GM18873 (cell line): ENCODE results near the gene IGFL3.
"Not testable (repeated sequence)": the region's sequence is repeated elsewhere in the genome, so short reads cannot be mapped to it uniquely, and the experiment has no call there.

Experiments
- ATAC-seq: cut with Tn5 transposase; IDR thresholded peaks from one replicate; pipeline ENCODE4 v1.9.1; 2021; ENCODE audit warnings: mild to moderate bottlenecking, moderate library complexity, moderate number of reproducible peaks; ENCODE audit not compliant: unreplicated experiment, low FRiP score

Gene IGFL3

DNA sequence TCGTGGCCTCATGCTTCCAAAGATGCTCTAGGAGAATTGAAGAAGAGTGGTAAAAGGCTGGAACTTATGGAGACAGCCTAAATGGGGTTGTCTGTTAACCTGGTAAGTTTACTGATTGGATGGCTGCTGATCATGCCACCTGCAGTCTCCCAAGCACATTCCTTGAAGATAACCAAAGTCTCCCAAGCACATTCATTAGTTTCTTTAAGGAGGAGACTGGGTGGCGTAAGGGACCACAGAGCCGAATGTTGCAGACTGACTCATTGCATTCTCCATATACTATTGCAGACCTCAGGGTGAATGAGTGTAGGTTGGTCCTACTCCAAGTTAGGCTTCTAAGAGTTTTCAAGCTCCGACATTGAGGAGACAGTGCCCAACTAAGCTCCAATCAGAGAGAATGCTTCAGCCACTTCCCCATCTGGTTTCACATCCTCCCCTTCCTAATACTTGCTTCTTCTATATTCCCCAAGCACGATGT is at the start of gene IGFL3:
IGFL3 (minus strand) TSS at position 51 of the 478 bp plus-strand sequence; CDS start at position 12, 39 bp downstream.
- no peak for ATAC-seq

DNA sequence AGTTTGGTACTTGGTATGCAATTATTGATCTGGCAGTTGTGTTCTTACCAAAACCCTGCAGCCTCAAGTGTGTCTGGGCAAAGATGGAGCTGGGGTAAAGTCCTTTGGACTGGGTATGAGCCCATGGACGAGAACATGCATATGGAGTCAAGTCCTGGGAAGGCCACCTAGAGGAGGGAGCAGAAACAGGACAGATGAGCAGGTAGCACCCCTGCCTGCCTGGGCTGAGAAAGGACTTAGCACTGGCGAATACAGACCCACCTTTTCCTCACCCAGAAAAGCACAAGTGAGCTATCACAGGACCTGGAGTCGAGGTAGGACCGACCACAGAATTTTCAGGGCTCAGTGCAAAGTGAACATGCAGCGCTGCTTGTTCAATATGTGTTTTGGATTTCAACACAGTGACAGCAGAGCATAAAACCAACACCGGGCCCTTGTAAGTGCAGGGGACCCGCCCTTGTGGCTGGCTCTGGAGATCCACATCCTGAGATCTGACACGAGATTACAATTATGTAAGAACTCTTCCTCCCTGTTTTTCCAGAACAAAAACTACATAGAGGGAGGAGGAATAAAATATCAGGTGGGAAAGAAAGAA is 49.5 kb upstream of the IGFL3 start:
- no peak for ATAC-seq

DNA sequence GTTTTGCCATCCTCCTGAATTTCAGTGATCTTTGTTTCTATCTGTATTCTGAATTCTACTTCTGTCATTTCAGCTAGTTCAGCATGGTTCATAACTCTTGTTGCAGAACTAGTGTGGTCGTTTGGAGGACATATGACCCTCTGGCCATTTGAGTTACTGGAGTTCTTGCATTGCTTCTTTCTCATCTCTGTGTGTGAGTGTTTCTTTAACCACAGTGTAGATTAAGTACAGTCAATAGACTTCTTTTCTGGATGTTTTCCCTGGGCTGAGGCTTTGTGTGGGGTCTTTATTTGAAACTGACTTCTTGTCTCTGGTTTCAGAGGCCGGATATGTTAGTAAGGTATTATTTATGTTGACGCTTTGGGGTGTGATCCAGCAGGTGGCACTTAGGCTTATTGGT is 38.2 kb upstream of the IGFL3 start:
- ATAC-seq = no peak

DNA sequence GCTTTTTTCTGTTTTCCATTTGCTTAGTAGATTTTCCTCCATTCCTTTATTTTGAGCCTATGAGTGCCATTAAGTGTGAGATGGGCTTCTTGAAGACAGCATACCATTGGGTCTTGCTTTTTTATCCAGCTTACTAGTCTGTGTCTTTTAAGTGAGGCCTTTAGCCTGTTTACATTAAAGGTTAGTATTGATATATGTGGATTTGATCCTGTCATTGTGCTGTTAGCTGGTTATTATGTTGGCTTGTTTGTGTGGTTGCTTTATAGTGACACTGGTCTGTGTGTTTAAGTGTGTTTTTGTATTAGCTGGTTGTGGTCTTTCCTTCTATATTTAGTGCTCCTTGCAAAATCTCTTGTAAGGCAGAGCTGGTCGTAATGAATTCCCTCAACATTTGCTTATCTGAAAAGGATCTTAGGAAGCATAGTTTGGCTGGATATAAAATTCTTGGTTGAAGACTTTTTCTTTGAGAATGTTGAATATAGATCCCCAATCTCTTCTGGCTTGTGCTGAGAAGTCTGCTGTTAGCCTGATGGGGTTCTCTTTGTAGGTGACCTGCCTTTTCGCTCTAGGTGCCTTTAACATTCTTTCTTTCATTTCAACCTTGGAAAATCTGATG is 37.3 kb upstream of the IGFL3 start:
- not testable (repeated sequence) for ATAC-seq

DNA sequence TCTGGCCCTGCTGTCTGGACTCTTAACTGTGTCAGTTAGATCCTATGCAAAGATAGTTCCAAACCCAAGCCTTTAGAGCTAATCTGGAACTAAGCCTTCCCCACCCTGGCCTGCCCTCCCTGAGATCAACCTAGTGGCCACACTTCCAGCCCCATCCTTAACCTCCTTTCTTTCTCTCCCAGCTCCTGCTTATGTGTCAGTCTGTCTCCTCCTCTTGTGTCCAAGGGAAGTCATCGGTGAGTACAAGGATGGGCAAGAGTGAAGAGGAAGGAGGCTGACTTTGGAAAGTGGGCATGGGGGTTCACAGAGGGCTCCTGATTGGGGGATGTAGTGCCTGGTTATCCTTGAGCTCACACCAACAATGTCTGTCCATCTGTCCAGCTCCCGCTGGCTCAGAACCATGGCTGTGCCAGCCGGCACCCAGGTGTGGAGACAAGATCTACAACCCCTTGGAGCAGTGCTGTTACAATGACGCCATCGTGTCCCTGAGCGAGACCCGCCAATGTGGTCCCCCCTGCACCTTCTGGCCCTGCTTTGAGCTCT is 35.8 kb upstream of the IGFL3 start:
- no peak for ATAC-seq

DNA sequence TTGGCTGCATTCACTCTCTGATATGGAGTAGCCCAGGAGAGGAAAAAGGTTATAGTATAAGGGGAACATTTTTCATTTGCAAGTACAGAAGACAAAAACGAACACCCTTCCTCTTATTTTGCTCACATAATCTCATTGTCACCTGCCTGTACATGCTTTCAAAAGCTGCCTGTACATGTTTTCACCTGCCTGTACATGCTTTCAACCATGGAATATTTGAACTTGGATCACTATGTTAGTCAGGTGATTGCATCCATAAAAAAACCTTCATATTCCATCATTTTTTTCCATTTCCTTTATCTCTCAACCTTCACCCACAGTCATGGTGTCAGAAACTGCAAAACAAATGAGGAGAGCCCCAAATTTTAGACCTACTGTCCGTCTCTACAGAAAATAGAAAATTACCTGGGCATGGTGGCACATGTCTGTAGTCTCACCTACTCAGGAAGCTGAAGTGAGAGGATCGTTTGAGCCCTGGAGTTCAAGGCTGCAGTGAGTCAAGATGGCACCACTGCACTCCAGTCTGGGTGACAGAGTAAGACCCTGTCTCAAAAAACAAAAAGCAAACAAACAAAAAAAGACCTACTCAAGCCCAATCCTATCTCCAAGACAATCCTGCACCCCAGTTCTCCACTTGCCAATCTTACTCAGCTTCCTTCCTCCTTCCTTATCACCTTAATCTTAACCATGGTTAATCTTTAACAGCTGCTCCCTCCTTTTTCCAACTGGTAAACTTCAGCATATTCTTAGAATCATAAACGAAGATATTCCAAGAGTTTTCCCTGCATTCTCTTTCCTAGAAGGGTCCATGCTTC is 35.1 kb upstream of the IGFL3 start:
- no peak for ATAC-seq

DNA sequence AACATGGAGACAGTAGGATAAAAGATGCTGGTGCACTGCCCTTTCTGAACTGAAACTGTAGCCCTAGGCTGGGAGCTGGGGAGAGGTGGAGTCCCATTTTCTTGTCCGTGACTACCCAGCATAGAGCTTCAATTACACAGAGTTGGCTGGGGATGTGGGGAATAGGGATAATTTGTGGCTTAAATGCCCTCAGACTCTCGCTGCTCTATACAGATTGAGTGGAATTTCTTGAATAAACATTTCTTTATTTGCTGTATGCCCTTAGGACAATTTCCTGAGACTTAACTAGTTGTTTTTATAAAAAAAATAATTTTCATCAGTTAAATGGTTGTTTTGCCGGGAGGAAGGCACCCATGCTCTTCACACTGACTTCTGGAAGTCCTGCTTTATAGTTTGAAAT is 30.7 kb upstream of the IGFL3 start:
- no peak for ATAC-seq

DNA sequence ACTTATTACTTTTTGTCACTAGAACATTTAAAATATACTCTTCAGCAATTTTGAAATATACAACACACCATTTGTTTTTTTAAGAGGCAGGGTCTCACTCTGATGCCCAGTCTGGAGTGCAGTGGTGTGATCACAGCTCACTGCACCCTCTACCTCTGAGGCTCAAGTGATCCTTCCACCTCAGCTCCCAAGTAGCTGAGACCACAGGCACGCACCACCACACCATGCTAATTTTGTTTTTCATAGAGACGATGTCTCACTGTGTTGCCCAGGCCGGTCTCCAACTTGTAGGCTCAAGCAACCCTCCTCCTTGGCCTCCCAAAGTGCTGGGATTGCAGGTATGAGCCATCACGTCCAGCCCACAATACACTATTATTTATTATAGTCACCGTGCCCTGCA is 26.1 kb upstream of the IGFL3 start:
- no peak for ATAC-seq

DNA sequence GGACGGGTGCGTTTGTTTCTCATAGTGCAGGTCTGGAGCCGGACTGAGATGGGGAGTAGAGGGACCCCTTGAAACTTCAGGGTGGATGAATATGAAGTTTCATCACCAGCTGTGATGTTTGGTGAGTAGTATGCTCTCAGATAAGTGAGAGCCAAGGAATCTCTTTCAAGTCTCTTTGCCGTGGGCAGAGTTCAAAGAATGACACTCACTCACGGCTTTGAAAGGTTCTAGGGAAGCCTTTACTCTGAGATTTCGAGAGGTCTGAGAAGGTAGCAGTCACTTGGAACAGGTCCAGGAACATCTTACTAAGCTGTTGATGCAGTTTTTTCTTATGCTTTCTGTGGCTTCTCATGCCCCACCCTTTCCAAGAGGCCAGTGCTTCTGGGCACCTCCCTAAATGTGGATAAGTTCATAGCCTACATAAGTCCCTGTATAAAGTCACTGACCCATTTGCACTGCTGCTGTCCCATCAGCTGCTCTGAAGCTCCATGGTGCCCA is 23.4 kb upstream of the IGFL3 start, which contains the start of gene IGFL2:
IGFL2 (plus strand) TSS at position 448 of the 498 bp plus-strand sequence; CDS start at position 489, 41 bp downstream.
- ATAC-seq = no peak

DNA sequence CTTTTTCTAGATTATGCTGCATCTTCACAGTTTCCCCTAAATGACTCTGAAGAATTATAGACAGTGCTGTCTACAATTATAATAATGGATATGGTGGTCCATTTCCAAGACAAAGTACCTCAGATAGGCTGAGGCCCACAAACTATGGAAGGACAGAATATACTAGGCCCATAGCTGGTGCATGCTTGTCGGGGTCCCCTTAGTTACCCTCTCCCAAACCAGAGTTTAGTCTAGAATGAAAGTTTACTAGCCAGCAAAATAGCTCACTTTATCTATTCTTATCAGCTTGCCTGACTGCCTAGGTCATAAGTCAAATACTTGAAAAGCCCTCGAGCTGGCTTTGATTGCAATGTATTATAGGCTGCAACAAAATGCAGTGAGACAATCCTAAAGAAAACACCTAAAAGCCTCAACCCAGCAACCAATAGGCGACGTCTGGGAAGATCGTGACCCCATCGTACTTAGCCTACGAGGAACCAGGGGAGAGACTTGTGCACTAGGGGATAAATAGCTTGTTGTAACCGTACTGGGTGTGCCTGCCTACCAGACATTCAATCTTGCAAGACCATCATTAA is 22.8 kb upstream of the IGFL3 start:
- ATAC-seq = no peak

DNA sequence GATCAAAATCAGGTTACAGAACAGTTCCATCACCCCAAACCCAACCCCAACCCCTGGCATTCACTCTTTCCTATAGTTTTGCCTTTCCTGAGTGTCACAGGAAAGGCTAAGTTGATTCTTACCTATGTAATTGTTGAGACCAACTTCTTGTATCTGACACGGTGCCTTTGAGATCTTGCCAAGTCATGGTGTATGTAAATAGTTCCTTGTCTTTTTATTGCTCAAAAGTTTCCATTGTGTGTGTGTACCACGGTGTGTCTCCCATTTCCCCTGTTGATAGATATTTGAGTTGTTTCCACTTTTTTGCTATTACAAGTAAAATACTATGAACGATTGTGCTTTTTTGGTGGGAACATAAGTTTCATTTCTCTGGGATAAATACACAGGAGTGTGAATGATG is 20.3 kb upstream of the IGFL3 start:
- no peak for ATAC-seq

DNA sequence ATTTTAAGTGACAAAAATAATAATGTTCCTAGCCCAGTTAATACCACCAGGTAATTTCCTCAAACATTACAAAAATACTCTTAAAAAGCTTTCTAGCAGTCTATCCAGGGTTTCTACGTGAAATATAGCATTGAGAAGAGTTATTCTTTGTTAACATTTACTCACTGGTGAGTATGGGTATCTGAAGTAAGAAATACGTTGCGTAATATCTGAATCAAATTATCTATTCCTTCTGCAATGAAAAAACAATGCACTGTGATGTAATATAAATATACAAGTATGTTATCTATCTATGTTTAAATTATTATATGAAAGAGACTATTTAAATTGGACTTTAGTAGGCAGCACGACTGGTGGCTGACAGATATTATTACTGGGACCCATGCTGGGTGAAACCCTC is 17.8 kb upstream of the IGFL3 start:
- no peak for ATAC-seq

DNA sequence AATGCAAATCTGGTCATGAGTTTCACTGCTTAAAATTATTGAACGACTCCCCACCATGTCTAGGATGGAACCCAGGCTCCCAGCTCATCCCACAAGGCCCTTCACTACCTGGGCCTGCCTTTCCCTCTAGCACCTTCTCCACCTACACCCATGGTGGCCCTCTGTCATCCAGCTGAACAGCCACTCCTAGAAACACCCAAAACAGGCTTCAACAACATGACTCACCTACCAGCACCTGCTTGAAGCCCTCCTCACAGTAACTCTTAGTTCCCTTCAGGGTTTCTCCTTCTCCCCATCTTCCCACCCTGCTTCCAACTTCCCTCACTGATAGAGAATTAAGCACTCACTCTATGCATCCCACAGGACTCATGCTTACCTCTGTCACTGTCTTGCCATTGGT is 16.9 kb upstream of the IGFL3 start:
- no peak for ATAC-seq

DNA sequence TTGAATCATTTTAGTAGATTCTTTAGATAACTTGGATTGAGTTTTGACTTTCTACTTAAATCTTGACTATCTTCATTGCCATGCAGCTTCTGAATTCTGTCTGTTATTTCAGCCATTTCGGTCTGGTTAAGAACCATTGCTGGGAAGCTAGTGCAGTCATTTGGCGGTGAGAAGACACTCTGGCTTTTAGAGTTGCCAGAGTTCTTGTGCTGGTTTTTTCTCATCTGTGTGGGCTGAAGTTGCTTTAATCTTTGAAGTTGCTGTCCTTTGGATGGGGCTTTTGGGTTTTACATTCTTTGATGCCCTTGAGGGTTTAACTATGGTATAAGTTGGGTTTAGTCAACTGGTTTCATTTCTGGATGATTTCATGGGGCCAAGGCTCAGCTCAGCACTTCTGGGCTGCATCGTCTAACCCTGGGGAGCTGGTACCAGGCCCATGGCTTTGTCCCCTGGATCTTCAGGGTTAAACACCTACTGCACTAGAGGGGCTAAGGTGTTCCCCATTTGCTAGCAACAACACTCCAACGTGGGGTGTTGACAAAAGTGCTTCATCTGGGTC is 13.5 kb upstream of the IGFL3 start:
- no peak for ATAC-seq

DNA sequence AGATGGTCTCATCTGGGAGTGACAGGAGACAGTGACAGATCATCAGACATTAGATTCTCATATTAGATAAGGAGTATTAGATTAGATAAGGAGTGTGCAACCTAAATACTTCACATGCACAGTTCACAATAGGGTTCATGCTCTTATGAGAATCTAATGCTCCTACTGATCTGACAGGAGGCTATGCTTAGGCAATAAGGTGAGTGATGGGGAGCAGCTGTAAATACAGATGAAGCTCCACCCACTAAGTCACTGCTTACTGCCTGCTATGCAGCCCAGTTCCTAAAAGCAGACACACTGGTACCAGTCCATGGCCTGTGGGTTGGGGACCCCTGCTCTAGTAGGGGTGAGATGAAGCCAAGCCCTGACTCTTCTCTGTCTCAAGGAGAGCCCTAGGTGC is 10.0 kb upstream of the IGFL3 start:
- ATAC-seq = no peak

DNA sequence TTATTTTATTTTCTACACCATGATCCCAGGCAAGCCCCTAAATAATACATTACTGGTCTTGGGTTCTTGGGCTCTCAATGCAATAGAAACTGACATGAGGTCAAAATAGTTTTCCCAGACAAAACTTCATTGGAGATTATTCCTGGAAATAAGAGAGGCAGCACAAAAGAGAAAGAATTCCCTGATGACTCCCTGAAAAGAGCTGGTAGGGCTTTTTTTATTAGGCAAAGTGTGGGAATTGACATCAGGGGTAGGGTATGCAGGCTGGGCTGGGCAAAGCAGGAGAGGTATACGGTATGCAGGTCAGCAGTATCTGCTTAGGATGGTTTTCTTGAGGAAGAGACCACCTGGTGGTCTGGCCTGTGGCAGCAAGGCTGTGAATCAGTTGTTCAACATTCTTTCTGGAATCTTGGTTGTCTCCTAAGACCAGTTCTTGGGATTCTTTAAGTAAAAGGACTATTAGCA is 9.3 kb upstream of the IGFL3 start:
- no peak for ATAC-seq

DNA sequence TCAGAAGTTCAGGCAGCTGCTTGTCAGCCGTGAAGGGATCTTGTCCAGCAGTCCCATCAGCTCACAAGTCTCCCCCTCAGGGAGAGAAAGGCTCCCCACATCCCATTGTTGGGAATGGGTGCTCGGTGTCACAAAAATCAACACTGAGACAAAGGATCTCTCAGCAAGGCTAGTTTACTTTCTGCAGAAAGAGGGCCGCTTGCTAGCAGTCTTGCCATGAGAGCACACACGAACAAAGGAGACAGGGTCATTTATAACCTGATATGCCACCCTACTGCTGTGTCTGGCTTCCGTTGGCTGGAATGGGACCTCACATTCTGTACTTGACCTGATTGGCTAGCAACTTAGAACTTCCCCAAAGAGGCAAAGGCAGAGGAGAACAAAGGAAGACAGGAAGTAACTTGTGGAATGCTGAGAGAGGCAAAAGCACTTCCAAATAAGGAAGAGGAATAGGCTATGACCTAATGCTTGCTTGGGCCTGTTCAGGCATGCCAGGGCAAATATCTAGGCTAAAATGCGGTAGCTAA is 8.7 kb upstream of the IGFL3 start:
- no peak for ATAC-seq

DNA sequence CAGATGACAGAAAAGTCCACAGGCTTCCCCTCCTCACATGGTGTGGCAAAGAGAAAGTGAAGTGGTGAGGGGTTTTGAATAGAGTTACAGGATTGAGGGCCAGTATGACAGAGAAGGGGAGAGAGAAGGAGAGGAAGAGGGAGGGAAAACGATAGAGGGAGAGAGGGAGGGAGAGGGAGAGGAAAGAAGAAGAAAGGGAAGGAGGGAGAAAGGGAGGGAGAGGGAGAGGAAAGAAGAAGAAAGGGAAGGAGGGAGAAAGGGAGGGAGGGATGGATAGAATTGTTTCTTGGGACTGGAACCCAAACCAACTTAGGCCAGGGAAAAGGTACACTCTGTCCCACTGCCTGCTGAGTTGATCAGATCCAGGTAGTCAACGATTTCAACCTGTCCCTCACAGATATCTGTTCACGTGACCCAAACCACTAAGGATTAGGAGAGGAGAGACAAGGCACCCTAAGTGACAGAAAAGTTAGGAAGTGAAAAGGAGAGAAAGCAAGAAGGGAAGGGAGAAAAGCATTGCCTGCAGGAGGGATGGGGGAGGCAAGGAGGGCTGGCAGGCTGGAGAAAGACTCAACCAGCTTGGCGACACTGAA is 8.1 kb upstream of the IGFL3 start:
- no peak for ATAC-seq

DNA sequence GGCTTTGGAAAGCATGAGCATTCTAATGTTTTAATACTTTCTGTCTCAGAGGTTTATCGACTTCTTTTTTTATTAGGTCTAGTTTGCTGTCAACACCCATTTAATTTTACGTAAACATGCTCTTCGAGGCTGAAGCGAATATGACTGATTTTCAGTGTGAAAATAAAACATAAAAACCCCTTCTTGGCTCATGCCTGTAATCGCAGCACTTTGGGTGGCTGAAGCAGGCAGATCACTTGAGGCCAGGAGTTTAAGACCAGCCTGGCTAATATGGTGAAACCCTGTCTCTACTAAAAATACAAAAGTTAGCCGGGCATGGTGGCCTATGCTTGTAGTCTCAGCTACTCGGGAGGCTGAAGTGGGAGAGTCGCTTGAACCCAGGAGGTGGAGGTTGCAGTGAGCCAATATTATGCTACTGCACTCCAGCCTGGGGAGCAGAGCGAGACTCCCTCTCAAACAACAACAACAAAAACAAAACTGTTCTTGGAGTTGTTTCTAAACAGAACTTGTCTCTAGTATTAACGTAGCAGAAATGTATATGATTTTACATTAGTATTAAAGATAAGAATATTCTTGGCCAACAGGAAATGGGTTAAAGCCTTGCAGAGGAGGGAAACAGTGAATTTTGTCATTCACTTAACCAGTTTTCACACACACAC is 7.1 kb upstream of the IGFL3 start:
- no peak for ATAC-seq
